Cardiac fibroblast (primary cell): ENCODE data around the gene HLA-F.

ENCODE experiments used
- DNase-seq, 2 donors: peaks; one replicate each; pipeline versions ENCODE4 v3.0.0 to v3.0.0-alpha.2; 2010; ENCODE audit warnings: low read depth in 2 of 2
- H3K4me3 ChIP-seq, 2 donors: replicated peaks in 1 of 2; 1 replicate in 1 of 2; 2 replicates in 1 of 2; pipeline ENCODE4 v1.5.1; 2011; ENCODE audit warnings: low read depth in 2 of 2, low read length in 2 of 2, mild to moderate bottlenecking in 2 of 2, moderate library complexity in 1 of 2
- CTCF ChIP-seq: IDR thresholded peaks from one replicate; pipeline ENCODE4 v1.5.1; 2011; ENCODE audit warnings: low read depth, mild to moderate bottlenecking, low read length, inconsistent platforms

HLA-F gene

GRCh38 chr6:29705389-29706231, 17.6 kb upstream of the HLA-F start:
- TF ChIP-seq CTCF, result peak; percentile 39
- H3K4me3 ChIP-seq, result no peak overlapping the region
- peak; percentile 46 to 51 for DNase-seq

GRCh38 chr6:29708432-29709179, 14.6 kb upstream of the HLA-F start:
- H3K4me3 ChIP-seq, result no peak overlapping the region
- no peak for DNase-seq
- no peak for TF ChIP-seq CTCF

GRCh38 chr6:29709188-29709587, 14.0 kb upstream of the HLA-F start:
- DNase-seq, result no peak
- TF ChIP-seq CTCF, result no peak
- no peak overlapping the region for H3K4me3 ChIP-seq

GRCh38 chr6:29710281-29710941, 12.8 kb upstream of the HLA-F start:
- TF ChIP-seq CTCF, result no peak
- DNase-seq, result no peak
- H3K4me3 ChIP-seq, result no peak overlapping the region

GRCh38 chr6:29720863-29721262, 2.4 kb upstream of the HLA-F start:
- no peak for DNase-seq
- no peak overlapping the region for H3K4me3 ChIP-seq
- no peak for TF ChIP-seq CTCF

- peak in 1 of 2 donors; percentile 5 for DNase-seq
- H3K4me3 ChIP-seq, result peak overlapping the region; percentile 72 to 79
- TF ChIP-seq CTCF, result no peak
These were observed 693 bp downstream of the HLA-F start for GRCh38 chr6:29723666-29724588.
